Right atrium auricular region (tissue), 2 donors: Measurements from ENCODE around the gene KIAA0753. TPM values are rescaled to one million over a fixed set of nuclear protein-coding genes. Genes with fewer than 3 reads are reported as not detected.
A peak's percentile ranks its signal among the peaks of the same experiment; 100 is the strongest.
"Not testable (repeated sequence)": the region's sequence is repeated elsewhere in the genome, so short reads cannot be mapped to it uniquely, and the experiment has no call there.

Experiments
- DNase-seq: peaks from one replicate; pipeline ENCODE4 v3.0.0-alpha.2; 2019; ENCODE audit warnings: low spot score
- H3K27ac ChIP-seq, 2 donors: fragments of 200-600 bp; sonication (generic); 1 replicate in 1 of 2; 2 replicates in 1 of 2; pipeline ENCODE4 v1.5.1; 2016 to 2019
- H3K27me3 ChIP-seq, 2 donors: fragments of 200-600 bp; sonication (generic); one replicate each; pipeline versions ENCODE4 v1.5.1 to v1.6.0; 2017 to 2019
- H3K36me3 ChIP-seq: fragments of 200-600 bp; sonication (generic); one replicate; pipeline ENCODE4 v1.5.1; 2016
- H3K4me1 ChIP-seq, 2 donors: fragments of 200-600 bp; sonication (generic); one replicate each; pipeline versions ENCODE4 v1.5.1 to v1.6.0; 2017 to 2019
- H3K4me3 ChIP-seq, 2 donors: fragments of 200-600 bp; sonication (generic); 1 replicate in 1 of 2; 2 replicates in 1 of 2; pipeline ENCODE4 v1.5.1; 2017 to 2019; ENCODE audit warnings: mild to moderate bottlenecking in 1 of 2, moderate library complexity in 1 of 2
- H3K9me3 ChIP-seq, 2 donors: fragments of 200-600 bp; sonication (generic); one replicate each; pipeline ENCODE4 v1.5.1; 2019
- CTCF ChIP-seq, 2 donors: fragments of 200-600 bp; sonication (generic); IDR thresholded peaks; one replicate each; pipeline ENCODE4 v1.5.1; 2019; ENCODE audit warnings: antibody characterized with exemption in 2 of 2
- total RNA-seq, 2 donors: library from RNA; depleted of rRNA; stranded (reverse); fragments of >200 nt; gene quantifications; one replicate each; pipeline ENCODE4 v1.1.0, GENCODE V29; 2016

The KIAA0753 gene
- total RNA-seq, 2 donors from 2014 or later: 5.3 to 8.4 TPM

- no peak for TF ChIP-seq CTCF (IDR thresholded peaks at IDR 0.05)
- no peaks in the 10 kb centered on the region for H3K36me3 ChIP-seq
- no peaks in the 10 kb centered on the region for H3K27me3 ChIP-seq
- H3K9me3 ChIP-seq: no peaks in the 10 kb centered on the region
- no peaks in the 10 kb centered on the region for H3K4me1 ChIP-seq
- H3K4me3 ChIP-seq: no peak overlapping the region
- no peak for DNase-seq
- H3K27ac ChIP-seq: no peak overlapping the region
Observed at GRCh38 chr17:6668219-6668618, 27.7 kb upstream of the KIAA0753 start.

- Histone ChIP-seq H3K4me3 (no peak overlapping the region), H3K4me1 (no peaks in the 10 kb centered on the region), H3K27me3 (no peaks in the 10 kb centered on the region), H3K9me3 (no peaks in the 10 kb centered on the region), H3K27ac (no peak overlapping the region), H3K36me3 (no peaks in the 10 kb centered on the region)
- TF ChIP-seq CTCF (IDR thresholded peaks at IDR 0.05): no peak
- no peak for DNase-seq
Observed at GRCh38 chr17:6667516-6667915, 27.0 kb upstream of the KIAA0753 start.

GRCh38 chr17:6666557-6666956, 26.0 kb upstream of the KIAA0753 start:
- Histone ChIP-seq H3K9me3 (no peaks in the 10 kb centered on the region), H3K27ac (no peak overlapping the region), H3K4me1 (no peaks in the 10 kb centered on the region), H3K4me3 (no peak overlapping the region), H3K36me3 (no peaks in the 10 kb centered on the region), H3K27me3 (no peaks in the 10 kb centered on the region)
- no peak for DNase-seq
- no peak for TF ChIP-seq CTCF (IDR thresholded peaks at IDR 0.05)

- H3K27me3 ChIP-seq: no peaks in the 10 kb centered on the region
- H3K9me3 ChIP-seq: no peaks in the 10 kb centered on the region
- DNase-seq: peak; percentile 80
- H3K4me3 ChIP-seq: no peak overlapping the region
- TF ChIP-seq CTCF (IDR thresholded peaks at IDR 0.05): peak; percentile 70 to 90
- no peaks in the 10 kb centered on the region for H3K36me3 ChIP-seq
- no peaks in the 10 kb centered on the region for H3K4me1 ChIP-seq
- H3K27ac ChIP-seq: no peak overlapping the region
Observed at GRCh38 chr17:6666077-6666521, 25.6 kb upstream of the KIAA0753 start.

GRCh38 chr17:6663200-6663599, 22.7 kb upstream of the KIAA0753 start:
- H3K36me3 ChIP-seq, DNase-seq, H3K27ac ChIP-seq: not testable (repeated sequence)

GRCh38 chr17:6661464-6661848, 20.9 kb upstream of the KIAA0753 start:
- no peaks in the 10 kb centered on the region for H3K4me1 ChIP-seq
- H3K9me3 ChIP-seq: no peaks in the 10 kb centered on the region
- peaks cover 0 to 3% of the 10 kb centered on the region in 2 donors for H3K27me3 ChIP-seq
- no peak overlapping the region for H3K27ac ChIP-seq
- no peak overlapping the region for H3K4me3 ChIP-seq
- no peaks in the 10 kb centered on the region for H3K36me3 ChIP-seq
- DNase-seq: no peak
- no peak for TF ChIP-seq CTCF (IDR thresholded peaks at IDR 0.05)

More at GRCh38 chr17:6663200-6663599, 22.7 kb upstream of the KIAA0753 start:
- H3K9me3 ChIP-seq, H3K4me3 ChIP-seq, H3K4me1 ChIP-seq, H3K27me3 ChIP-seq: not testable (repeated sequence)
